AG09319 (cell line): ENCODE data around the gene KIF13A.
"Not testable (repeated sequence)": the region's sequence is repeated elsewhere in the genome, so short reads cannot be mapped to it uniquely, and the experiment has no call there.

Experiments
- DNase-seq: peaks from one replicate; pipeline ENCODE4 v3.0.0-alpha.2; 2010; ENCODE audit warnings: low read depth; ENCODE audit errors: extremely low read depth
- TF ChIP-seq, protein P1 (sequence below): IDR thresholded peaks from 2 replicates; pipeline ENCODE4 v1.5.1; 2011; ENCODE audit warnings: low read depth, mild to moderate bottlenecking, inconsistent platforms, low read length, moderate library complexity

KIF13A gene

DNA sequence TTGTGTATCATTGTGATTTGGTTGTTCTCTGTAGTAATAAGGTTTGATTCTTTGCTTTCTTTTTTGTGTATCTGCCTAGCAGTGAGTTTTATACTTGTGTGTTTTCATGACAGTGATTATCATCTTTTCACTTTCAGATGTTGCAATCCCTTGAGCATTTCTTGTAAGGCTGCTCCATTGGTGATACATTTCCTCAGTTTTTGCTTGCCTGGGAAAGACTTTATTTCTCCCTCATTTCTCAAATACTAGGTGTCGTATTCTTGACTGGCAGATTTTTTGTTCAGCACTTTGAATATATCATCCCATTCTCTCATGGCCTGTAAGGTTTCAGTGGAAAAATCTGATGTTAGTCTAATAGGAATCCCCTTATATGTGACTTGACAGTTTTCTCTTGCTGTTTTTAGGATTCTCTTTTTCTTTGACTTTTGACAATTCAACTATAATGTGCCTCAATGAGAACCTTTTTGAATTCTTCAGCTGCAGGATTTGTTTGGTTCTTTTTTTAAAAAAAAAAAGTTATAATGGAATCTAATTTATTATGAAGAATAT, 249.7 kb downstream of the KIF13A start:
- TF ChIP-seq, protein P1, sequence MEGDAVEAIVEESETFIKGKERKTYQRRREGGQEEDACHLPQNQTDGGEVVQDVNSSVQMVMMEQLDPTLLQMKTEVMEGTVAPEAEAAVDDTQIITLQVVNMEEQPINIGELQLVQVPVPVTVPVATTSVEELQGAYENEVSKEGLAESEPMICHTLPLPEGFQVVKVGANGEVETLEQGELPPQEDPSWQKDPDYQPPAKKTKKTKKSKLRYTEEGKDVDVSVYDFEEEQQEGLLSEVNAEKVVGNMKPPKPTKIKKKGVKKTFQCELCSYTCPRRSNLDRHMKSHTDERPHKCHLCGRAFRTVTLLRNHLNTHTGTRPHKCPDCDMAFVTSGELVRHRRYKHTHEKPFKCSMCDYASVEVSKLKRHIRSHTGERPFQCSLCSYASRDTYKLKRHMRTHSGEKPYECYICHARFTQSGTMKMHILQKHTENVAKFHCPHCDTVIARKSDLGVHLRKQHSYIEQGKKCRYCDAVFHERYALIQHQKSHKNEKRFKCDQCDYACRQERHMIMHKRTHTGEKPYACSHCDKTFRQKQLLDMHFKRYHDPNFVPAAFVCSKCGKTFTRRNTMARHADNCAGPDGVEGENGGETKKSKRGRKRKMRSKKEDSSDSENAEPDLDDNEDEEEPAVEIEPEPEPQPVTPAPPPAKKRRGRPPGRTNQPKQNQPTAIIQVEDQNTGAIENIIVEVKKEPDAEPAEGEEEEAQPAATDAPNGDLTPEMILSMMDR: no peak
- DNase-seq: no peak

DNA sequence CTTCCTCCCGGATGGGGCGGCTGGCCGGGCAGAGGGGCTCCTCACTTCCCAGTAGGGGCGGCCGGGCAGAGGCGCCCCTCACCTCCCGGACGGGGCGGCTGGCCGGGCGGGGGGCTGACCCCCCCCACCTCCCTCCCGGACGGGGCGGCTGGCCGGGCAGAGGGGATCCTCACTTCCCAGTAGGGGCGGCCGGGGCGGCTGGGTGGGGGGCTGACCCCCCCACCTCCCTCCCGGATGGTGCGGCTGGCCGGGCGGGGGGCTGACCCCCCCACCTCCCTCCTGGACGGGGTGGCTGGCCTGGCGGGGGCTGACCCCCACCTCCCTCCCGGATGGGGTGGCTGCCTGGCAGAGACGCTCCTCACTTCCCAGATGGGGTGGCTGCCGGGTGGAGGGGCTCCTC, 252.1 kb downstream of the KIF13A start:
- DNase-seq: not testable (repeated sequence)

DNA sequence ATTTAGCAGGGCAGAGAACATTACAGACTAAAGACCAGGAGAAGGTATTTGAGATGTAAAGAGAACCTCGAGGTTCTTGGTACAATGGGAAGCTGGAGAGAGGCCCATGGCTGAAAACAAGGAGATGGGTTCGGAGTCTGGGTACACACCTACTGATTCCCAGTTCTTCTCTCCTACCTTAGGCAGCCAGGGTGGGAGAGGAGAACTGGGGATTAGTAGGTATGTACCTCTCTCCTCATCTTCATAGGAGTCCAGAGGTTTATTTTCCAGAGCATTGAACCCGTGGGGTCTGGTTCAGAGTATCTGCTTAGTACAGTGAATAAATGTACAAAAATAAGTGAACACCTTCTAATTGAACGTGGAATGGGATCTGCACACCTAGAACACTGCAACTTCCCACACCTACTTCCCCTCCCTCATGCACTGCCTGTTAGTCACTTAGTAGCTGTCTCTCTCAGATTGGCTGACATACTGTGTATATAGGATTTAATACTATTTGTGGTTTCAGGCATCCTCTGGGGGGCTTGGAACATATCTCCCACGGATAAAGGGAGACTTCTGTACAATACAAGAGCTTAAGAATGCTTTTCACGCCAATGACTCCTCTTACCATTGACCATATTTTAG, 257.2 kb downstream of the KIF13A start:
- TF ChIP-seq, protein P1: no peak
- no peak for DNase-seq

DNA sequence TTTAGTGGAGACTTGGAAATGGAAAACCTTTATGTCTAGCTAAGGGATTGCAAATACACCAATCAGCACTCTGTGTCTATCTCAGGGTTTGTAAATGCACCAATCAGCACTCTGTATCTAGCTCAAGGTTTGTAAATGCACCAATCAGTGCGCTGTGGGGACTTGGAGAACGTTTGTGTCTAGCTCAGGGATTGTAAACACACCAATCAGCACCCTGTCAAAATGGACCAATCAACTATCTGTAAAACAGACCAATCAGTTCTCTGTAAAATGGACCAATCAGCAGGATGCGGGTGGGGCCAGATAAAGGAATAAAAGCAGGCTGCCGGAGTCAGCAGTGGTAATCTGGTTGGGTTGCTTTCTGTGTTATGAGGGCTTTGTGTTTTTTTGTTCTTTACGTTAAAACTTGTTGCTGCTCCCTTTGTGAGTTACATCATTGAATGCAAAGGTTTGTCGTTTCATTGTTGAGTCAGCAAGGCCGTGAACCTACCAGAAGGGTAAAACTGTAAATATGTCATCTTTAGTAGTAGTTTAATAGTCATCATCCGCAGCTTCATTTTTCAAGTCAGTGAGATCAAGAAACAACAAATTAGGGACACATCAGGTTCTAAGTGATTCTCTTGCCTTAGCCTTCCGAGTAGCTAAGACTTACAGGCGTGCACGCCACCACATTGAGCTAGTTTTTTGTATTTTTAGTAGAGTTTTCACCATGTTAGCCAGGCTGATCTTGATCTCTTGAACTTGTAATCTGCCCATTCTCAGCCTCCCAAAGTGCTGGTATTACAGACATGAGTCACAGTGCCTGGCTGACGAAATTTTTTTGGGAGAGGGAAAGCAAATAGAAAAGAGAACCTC, 258.0 kb downstream of the KIF13A start:
- TF ChIP-seq, protein P1: no peak
- no peak for DNase-seq

DNA sequence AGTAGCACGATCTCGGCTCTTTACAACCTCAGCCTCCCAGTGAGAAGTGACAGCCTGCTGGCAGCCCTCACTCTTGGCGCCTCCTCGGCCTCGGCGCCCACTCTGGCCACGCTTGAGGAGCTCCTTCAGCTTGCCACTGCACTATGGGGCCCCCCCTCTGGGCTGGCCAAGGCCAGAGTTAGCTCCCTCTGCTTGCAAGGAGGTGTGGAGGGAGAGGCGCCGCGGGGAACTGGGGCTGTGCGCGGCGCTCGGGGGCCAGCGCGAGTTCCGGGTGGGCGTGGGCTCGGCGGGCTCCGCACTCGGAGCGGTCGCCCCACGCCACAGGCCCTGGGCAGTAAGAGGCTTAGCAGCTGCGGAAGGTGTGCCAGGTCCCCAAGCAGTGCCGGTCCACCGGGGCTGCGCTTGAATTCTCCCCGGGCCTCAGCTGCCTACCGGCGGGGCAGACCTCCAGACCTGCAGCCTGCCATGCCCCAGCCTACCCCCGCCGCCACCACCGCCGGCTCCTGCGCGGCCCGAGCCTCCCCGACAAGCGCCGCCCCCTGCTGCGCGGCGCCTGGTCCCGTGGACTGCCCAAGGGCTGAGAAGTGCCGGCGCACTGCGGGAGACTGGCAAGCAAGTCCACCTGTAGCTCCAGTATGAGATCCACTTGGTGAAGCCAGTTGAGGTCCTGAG, 258.7 kb downstream of the KIF13A start:
- no peak for DNase-seq
- TF ChIP-seq, protein P1: no peak

DNA sequence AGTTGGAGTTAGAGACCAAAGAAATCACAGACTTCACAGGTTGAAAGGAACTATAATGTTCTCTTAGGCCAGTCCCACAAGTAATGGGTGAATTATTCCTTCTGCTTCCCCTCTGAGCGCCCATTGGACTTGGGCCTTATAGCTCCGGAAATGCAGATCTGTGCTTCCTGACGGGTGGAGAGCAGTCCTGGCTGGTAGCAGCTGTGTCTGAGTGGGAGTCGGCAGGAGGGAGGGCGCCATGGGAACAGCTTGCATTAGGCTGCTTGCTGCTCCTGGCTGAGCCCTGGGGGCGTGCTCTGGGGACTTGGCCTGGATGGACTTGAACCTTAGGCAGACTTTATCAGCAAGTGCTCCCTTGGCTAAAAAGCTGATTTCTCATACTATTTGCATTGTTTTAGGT, 262.4 kb downstream of the KIF13A start:
- no peak for DNase-seq
- TF ChIP-seq, protein P1: no peak

DNA sequence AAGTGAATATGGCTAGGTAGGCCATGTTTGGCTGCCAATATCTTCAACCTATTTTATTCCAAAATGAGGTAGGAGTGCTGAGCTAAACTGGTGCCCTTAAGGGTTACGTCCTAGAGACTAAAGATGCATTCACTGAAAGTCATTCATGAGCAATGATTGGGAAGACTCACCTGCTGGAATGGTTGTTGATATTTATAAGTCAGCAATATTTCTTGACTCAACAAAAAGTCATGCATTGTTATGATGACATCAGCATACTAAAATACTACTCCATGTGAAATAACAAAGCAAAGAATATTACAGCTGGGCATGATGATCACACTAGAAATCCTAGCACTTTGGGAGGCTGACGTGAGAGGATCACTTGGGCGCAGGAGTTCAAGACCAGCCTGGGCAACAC, 263.1 kb downstream of the KIF13A start:
- TF ChIP-seq, protein P1: no peak
- no peak for DNase-seq
